NCI-H187 treated with DMSO at 0.1 percent for 48 hours (cell line): ENCODE measurements around the gene CACUL1.
"Not testable (repeated sequence)": the region's sequence is repeated elsewhere in the genome, so short reads cannot be mapped to it uniquely, and the experiment has no call there.

Experiments
- DNase-seq: peaks from one replicate; lab custom pipeline; 2025; lab: John Stamatoyannopoulos, UW

Gene CACUL1

DNA sequence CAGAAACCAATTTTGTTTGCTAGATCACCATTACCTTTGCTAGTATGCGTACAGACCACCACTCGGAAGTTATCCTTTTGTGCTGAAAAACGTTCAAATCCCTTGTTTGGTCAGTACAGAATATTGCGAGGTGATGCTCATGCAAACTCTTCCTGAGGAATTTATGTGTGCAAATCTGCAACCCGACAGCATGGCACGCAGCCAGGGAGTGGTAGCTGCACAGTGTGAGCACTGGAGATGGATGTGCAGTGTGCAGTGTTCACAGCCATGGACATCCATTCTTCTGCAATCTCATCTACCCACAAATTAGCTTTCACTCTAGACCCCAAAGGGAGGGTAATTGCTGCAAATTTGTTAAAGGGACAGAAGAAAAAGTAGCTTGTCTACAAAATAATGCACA is 72.2 kb downstream of the CACUL1 start:
- DNase-seq: no peak

DNA sequence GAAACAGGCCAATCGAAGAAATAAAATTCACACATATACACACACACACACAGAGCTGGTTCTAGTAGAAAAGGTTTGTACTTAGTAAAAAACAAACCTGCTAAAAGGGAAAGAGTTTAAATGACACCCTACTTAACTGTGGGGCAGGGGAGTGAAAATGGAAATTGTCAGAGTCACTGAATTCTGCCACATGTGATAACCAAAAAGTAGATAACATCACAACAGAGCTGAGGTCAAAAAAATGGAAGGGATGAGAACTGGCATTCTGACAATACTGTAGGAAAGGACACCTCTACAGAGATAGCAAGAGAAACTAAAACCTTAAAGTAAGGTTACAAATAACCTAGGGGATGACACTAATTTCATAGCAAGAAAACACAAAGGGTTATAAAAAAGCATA is 74.6 kb downstream of the CACUL1 start:
- no peak for DNase-seq

DNA sequence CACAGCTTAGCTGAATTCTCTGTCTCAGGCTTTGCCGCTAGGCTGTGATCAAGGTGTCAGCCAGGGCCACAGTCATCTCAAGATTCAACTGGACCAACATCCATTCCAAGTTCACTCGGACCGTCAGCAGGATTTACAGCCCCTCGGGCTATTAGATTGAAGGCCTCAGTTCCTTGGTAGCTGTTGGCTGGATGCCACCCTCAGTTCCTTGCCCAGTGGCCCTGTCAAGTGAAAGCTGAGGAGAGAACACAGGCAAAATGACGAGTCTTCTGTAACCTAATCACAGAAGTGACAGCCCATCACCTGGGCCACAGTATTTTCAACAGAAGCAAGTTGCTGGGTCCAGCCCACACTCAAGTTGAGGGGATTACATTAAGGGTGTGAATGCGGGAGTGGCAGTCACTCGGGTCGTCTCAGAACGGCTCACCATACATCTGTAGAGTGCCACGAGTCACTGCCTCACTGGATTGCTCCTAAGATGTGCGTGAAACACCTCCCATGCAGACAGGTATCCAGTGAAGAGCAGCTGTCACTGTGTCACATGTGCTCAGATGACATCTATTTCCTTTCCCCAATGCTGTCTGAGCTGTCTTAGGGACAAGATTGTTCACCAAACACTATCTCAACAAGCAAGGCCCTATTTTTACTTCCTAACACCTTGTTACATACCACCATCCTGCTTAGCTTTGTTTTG is 80.4 kb downstream of the CACUL1 start:
- no peak for DNase-seq

DNA sequence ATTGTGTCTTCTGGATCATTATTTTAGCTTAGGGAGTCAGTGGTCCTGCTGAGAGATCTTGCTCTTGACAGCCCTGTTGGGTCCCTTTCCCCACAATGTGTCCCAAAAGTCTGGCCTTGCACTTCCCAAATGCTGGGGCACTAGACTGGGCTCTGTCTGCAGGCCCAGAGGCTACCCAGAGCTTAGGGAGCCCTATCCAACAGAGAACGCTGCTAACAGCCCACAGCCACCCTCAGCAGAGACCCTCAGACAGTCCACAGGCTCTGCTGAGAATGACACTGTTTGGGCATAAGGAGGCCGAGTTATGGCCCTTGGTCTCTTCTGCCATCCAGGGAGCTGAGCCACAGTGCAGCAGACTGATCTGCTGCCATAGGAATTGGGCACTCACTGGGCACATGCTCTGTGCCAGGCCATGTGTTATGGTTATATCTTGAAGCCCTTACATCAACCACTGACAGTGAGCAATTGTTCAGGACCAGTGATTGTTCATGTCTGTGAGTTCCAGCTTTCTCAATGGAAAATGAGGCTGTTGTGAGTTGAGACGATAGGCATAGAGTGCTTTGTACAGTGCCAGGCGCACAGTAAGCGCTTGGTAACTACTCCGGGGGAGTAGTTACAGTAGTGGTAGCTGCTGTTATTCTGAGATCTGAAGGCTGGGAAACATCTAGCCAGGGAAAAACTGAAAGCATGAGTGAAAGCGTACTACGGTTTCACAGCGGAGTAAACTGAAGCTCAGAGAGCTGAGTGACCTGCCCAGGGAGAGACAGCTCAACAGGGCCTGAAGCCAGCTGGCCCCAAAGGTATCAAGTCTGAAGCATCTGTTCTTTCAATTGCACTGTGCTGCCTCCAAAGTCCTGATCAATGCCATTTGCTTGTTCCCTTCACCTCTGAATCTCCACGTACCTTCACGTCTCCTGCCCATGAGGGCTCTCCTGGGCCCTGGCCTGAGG is 81.7 kb downstream of the CACUL1 start:
- no peak for DNase-seq

DNA sequence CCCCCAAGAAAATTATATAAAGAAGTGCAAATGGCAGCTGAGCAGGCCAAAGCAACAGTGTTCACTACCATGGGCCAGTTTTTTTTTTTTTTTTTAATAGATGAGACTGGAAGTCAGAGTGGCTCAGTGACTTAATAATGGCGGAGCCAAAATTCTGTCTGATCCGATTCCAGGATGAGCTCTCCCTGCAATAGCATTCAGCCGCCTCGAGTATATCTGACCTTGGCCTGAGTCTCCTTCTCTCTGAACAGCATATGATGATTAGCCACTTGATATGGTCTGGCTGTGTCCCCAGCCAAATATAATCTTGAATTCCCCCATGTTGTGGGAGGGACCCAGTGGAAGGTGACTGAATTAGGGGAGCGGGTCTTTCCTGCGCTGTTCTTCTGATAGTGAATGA is 82.6 kb downstream of the CACUL1 start:
- no peak for DNase-seq

DNA sequence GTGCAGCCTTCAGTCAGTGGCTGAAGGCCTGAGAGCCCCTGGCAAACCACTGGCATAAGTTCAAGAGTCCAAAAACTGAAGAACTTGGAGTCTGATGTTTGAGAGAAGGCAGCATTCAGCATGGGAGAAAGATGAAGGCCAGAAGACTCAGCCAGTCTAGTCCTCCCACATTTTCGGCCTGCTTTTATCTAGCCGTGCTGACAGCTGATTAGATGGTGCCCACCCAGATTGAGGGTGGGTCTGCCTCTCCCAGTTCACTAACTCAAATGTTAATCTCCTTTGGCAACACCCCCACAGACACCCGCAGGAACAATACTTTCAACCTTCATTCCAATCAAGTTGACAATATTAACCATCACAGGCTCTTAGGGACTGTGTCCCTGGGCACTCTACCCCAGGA is 83.5 kb downstream of the CACUL1 start:
- not testable (repeated sequence) for DNase-seq

DNA sequence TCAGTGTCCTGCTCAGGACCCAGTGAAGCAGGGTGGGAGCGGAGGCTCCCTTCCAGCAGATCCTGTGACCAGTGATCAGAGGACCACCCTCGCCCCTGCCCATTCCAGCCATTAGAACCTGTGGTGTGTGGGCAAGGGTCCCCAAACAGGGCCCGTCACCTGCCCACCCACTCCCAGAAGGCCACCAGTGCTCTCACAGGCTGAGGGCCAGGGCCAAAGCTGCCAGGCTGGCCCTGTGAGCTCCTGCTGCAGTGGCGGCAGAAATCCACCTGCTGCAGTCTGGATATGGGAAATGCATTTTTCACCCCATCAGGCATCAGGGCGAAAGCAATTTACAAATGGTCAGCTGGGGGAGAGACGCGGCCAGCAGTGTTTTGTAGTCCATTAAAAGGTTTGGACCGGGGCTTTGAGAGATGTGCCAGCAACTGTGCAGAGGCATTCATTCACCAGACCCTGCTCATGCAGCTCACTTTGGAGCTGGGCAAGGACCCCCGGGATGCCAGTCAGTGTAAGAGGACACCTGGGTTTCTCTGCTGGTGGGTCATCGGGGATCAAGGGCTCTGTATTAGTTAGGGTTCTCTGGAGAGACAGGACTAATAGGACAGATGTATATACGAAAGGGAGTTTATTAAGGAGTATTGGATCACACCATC is 84.2 kb downstream of the CACUL1 start:
- DNase-seq: no peak

DNA sequence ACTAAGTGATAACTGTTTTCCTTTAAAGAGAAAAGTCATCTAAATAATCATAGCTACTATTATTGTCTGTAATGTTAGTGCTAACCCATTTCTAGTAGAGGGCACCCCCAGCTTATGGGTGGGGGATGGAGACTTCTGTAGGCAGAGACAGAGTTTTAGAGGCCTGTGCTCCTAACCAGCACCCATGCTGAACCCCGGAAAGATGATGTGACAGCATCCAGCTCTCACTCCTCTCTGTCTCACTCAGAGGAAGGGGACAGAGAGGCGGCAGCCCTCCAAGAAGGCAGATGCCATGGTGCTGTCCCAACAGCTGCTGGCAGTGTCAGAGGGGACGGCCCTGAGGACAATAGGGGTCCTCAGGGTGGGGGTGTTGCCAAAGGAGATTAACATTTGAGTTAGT is 84.9 kb downstream of the CACUL1 start:
- no peak for DNase-seq

DNA sequence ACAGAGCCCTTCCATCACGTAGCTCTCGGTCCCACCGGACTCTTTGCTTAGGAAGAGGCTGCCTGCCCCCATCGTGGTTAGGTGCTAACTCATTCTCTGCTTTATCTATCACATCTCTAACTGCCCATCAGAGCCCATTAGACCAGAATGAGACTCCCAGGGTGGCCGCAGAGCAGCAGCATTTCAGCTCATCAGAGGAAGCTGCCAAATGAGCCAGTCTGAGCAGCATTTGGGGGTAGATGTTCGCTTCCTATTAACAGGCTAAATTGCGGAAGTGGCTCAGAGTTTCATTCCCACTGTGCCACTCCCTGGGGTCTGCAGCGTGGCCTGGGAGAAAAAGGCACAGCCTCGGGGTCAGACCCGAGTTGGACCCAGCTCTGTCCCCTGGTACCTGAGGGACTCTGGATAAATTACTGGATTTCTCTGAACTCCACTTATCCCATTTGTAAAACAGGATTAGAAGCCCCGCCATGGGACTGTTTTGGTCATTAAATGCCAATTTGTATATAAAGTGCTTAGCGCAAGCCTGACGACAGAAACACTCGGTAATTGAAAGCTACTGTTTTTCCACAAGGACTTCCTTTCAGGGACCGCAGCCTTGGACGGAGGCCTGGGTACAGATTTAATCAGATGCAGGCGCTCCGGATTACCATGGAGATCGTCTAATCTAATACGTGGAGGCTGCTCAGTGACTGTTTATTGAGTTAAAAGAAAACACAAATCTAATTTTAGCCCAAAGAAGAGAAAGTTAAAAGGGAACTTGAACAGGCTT is 85.6 kb downstream of the CACUL1 start:
- DNase-seq: no peak

DNA sequence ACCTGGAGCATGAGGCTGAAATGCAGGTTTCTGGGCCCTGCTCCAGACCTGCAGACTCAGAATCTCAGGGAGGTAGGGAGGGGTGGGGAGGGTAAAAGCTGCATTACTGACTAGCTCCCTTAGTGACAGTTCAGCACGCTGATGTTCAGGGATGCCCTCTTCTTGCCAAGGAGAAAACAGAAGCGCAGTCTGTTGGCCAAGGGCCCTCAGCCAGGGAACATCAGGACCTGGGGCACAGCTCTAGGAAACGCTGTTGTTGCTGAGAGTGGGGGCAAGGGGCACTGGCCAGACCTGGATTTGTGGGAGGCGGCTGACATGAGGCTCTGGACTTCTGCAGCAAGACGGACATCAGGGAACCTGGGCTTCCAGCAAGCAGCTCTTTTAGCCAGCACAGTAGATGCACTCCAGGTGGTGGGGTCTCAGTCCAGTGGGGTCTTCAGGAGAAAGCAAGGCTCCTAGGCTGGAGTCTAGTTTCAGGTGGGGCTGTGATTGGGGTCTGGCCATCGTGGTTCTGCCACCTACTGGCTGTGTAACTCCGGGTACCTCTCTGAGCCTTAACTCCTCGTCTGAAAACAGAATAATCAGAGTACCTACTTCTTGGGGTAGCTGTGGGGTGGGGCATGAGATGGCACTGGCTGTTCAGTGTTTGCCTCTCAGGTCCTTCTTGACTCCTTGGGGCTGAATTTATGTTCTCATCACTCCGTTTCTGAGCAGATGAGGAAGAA is 86.4 kb downstream of the CACUL1 start:
- no peak for DNase-seq

DNA sequence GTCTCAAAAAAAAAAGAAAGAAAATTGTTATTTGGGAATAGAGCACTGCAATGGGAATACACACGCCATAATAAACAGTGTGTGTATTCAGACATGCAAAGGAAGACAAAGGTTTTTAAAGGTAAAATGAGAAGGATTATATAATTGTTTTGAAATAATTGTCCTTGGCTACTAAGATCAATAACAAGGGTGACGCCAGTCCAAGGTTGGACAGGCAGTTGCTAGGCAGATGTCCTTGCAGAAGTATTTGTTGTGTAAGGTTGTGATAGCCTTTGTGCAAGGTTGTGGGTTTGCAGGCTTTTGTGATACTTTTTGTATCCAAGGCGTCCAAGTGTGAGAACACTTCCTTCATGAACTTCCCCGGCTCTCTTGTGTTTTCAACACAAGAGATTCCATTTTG is 87.0 kb downstream of the CACUL1 start:
- DNase-seq: no peak

DNA sequence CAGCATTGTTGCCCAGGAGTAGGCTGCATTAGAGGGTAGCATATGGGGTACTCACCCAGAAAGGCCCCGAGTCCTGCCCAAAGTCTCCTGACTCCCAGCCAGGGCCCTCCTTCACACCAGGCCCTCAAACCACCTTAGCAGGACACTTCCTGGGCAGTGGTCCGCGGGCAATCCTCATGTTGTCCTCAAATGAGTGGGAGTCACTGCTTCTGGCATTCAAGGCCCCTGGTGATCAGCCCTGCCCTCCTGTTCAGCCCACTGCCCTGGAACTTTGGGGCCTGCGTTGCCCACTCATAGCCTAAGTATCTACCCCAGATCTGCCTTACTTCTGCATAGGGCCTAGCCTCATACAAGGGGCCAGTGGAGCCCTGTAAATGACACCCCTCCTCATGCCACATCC is 88.4 kb downstream of the CACUL1 start:
- no peak for DNase-seq

DNA sequence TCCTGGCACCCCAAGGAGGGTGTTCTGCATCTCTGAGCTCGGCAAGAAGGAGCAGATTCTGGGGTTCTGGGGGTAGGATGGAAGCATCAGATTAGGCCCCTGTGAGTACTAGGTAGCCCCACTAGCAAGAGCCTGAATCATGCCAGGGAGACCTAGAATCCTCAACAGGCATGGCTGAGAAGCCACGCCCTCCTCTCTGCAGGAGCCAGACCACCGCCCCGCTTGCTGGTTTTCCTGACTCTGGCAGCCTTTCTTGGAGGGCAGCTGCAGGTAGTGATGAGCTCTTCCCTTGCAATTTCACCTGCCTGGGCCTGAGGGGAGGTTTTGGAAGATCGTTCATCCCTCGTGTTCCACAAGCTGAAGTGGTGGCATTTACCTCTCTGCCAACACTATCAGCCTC is 90.4 kb downstream of the CACUL1 start:
- DNase-seq: no peak

DNA sequence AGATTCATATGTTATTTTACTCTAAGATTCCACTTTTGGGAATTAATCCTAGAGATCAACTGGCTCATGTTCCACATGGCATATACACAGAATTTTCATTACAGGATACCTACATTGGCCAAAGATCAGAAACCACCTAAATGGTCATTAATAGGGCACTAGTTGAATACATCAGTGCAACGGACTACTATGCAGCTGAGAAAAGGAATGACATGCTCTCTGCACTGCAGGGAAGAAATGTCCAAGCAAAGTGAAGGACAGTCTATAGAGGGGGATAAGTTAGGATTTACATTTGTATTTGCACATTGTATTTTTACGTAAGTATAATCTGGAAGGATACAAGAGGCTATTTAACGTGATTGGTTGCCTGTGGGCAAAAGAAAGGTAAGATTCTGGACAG is 91.6 kb downstream of the CACUL1 start:
- DNase-seq: no peak

DNA sequence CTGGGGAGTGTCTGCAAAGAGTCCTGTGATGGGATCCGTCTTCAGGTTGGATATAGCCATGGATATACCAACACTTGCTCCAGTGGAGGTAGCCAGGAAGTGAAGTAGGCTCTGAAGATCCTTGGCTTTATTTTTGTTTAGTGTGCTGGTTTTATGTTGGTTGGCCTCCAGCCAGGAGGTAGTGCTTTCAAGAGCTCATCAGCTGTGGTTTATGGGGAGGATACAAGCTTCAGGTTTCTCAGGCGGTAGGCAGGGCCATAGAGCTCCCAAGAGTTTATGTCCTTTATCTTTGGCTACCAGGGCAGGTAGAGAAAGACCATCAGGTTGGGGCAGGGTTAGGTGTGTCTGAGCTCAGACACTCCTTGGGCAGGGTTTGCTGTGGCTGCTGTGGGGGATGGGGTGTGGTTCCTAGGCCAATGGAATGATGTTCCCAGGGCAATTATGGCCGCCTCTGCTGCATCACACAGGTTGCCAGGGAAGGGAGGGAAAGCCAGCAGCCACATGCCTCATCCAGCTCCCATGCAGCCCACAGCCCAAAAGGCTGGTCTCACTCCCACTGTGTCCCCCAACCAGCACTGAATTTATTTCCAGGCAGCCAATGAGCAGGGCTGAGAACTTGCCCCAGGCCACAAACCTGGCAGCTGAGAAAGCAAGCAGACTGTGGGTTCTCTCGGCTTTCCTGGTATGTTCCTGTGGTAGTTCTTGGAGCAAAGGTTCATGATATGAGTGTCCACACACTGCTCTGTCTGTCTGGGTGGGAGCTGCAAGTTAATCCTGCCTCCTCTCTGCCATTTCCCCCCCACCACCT is 92.3 kb downstream of the CACUL1 start:
- peak; percentile 32 for DNase-seq

DNA sequence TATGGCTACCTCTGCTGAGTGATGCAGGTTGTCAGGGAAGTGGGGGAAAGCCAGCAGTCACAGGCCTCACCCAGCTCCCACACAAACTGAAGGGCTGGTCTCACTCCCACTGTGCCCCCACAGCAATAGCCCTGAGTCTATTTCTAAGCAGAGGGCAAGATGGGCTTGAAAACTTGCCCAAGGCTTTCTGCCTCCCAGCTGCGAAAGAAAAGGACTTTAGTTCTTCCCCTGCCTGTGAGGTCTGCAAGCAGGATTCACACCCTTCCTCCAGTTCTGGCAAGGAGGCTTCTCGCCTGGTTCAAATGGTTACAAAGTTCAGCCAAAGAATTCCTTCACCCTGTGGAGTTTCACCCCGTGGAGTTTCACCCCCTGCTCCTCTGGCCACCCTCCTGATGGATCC is 96.0 kb downstream of the CACUL1 start:
- DNase-seq: no peak

DNA sequence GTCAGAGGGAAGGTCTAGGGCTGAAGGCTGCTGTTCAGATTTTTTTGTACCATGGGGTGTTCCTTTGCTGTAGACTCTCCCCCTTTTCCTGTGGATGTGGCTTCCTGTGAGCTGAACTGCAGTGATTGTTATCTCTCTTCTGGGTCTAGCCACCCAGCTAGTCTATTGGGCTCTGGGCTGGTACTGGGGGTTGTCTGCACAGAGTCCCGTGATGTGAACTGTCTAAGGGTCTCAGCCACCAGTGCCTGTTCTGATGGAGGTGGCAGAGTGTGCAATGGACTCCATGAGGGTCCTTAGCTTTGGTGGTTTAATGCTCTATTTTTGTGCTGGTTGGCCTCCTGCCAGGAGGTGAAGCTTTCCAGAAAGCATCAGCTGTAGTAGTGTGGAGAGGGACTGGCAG is 96.6 kb downstream of the CACUL1 start:
- DNase-seq: not testable (repeated sequence)

DNA sequence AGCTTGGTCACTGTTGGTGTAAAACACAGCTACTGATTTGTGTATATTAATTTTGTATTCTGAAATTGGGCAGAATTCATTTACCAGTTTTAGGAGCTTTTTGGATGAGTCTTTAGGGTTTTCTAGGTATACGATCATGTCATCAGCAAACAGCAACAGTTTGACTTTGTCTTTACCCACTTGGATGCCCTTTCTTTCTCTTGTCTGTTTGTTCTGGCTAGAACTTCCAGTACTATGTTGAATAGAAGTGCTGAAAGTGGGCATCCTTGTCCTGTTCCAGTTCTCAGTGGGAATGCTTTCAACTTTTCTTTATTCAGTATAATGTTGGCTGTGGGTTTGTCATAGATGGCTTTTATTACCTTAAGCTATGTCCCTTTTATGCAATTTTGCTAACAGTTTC is 109.5 kb downstream of the CACUL1 start:
- not testable (repeated sequence) for DNase-seq

DNA sequence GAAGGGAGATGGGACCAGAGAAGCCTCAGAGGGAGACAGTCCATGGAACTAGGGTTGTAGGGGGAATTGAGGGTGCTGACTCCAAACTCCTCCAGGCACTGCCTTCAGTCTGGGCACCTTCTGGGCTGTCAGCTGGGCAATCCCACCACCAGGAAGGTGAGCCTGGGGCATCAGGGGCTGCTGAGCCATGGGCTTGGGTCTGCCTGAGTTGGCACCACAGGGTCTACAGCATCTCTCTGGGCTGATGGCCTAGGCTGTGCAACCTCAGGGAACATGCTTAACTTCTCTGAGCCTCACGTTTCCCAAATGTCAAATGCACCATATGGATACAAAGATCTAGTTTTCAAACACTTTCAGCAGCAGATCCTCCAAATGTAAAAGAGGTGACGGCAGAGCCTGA is 112.5 kb downstream of the CACUL1 start:
- DNase-seq: no peak

DNA sequence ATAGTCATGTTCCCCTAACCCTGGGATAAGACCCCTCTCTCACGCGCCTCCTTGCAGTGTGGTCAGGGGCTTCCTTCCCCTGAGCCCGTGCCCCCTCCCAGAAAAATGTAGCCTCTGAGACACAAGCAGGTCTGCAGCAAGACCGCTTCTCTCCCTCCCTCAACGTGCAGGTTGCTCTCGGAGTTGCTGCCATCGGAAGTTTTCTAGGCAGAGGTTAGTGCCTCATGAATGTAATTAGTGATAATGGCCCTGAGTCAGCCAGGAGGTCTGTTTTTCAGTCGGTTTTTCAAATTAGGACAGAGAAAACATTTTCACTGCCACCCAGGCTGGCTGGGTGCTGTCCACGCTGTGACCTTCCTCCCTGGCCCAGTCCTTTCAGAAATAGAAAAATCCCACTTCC is 116.1 kb downstream of the CACUL1 start:
- DNase-seq: no peak
